Measurements from ENCODE around the gene RCOR1.
"Not testable (repeated sequence)": the region's sequence is repeated elsewhere in the genome, so short reads cannot be mapped to it uniquely, and the experiment has no call there.

The RCOR1 gene

DNA sequence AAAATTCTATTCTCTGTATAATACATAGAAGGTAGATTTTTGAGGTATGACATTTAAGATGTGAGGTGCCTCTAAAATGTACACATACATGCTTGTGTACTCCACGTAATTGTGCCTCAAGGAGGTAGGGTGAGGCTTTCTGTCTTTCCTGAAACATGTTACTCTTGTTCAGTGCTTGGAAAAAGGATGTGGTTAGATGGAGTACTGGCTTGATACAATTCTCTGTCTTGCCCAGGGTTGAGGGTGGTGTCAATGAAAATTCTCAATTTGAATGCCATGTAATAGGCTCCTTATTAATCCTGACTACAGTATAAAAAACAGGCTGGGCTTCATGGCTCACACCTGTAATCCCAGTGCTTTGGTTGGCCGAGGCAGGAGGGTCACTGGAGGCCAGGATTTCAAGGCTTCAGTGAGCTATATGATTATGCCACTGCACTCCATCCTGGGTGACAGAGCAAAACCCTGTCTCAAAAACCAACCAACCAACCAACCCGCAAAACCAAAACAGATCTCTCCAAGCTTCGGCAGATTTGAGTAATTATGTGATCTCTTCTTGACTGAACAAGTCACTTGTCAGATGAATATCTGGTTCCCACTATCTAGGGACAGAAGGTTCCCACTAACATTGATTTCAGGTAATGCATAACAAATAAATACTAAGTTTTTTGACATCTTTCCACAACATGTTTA lies 41.6 kb downstream of the RCOR1 start:
- peak; percentile 77 for DNase-seq

DNA sequence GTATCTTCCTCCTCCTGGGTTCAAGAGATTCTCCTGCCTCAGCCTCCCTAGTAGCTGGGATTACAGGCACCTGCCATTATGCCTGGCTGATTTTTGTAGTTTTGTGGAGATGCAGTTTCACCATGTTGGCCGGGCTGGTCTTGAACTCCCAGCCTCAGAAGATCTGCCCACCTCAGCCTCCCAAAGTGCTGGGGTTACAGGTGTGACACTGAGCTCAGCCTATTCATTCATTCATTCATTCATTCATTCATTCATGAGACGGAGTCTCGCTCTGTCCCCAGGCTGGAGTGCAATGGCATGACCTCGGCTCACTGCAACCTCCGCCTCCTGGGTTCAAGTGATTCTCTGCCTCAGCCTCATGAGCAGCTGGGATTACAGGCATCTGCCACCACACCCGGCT lies 47.2 kb downstream of the RCOR1 start:
- not testable (repeated sequence) for DNase-seq

DNA sequence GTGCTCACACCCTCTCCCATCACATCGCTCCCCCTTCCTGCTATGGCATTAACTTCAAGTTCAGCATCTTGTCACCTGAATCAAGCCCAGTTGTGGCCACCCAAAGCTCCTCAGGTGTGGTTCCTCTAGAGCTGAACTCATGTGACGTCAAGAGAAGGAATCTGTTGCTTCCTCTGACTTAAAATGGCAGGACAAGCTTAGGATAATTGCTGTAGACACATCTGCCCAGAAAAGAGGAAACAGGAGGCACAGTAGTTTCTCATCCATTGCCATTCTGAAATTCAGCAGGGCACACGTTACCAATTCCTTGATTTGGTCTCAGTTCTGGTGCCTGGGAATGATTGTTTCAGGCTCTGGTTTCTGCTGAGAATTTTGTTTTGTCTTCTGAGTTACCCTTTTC lies 52.1 kb downstream of the RCOR1 start:
- no peak for DNase-seq

DNA sequence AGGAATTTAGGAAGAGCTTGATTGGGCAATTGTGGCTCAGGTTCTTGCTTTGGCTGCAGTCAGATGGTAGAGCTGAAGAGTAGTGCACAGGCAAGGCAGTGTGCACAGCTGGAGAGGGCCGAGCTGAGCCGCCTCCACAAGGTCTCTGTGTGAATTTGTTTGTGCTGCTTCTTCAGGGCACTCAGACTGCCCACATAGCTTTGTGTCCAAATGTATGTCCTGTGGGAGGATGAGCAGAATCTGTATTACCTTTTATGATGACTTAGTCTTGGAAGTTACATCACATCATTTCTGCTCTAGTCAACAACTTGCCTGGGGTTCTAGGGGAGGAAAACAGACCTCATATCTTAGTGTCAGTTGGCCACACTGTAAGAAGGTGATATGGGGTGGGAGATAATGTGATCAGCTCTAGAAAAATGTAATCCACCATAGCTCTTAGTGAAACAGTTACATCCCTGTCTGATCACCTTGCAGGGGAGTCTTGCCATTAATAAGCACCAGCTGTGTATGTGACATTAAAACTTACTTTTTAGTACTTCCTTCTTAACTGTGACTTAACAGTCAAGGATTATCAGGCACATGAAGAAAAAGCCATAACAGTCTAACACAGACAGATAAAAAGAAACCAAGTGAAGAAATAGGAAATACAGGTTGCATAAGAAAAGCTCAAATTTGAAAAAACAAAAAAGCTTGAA lies 53.4 kb downstream of the RCOR1 start:
- DNase-seq = peak; percentile 4

DNA sequence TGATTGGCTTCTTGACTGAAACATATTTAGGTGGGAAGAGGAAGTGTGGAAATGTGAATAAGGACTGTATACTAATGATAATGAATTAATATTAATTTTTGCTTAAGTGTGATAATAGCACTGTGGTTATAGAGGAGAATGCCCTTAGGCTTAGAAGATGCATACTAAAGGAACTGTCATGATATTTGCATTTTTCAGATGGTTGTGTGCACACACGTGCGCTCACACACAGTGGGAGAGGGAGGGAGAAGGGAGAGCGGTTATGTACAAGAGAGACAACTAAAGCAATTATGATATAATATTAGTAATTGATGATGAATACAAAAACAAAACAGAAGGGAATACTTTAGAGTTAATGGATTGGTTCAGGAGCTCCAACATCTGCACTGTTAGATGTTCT lies 54.2 kb downstream of the RCOR1 start:
- no peak for DNase-seq

DNA sequence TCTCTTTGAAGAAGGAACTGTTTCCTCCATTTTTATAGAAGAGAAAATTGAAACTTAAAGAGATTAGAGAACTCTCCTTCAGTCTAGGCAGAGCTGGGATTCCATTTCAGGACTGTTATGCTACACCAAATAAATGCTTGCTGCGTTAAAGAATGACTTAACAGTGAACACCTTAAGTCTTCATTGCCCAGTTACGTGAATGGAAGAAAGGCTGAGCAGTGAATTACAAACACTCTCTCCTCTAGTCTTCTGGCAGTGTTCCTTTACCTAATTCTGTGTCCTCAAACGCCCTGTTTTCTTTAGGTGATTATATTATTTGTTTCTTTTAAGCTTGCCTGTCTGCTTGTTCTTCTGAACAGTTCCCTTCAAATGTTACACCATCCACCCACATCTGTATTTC lies 59.7 kb downstream of the RCOR1 start:
- no peak for DNase-seq

DNA sequence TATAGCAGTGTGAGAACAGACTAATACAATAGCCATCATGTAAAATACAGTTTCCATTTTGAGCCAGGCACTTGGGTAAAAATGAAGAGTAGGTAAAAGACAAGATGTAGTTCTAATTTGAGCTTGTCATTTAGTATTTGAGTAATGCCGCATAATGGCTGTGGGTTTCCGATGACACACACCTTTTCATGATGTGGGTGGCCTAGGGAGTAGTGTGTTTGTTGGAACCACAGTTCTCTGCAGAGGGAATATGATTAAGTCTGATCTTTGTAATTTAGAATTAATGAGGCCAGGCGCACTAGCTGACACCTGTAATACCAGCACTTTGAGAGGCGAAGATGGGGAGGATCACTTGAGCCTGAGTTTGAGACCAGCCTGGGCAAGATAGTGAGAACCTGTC lies 61.8 kb downstream of the RCOR1 start:
- DNase-seq = no peak

DNA sequence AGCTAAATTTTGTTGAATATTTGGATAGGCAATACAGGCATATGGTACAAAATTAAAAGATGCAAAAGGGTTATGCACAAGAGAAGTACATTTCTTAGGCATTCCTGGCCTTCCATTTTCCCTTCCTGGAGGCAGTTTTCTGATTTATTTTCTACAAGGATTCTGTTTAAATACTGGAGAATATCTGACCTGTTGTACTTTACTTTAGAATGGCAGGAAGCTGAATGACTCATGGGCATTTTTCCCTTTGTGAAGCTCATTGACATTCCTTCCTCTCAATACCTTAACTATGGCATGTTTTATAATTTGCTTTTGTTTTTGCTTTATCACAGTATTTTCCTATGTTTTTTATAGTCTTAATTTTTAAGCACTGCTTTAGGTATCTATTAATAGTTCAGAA lies 62.7 kb downstream of the RCOR1 start:
- DNase-seq = no peak

DNA sequence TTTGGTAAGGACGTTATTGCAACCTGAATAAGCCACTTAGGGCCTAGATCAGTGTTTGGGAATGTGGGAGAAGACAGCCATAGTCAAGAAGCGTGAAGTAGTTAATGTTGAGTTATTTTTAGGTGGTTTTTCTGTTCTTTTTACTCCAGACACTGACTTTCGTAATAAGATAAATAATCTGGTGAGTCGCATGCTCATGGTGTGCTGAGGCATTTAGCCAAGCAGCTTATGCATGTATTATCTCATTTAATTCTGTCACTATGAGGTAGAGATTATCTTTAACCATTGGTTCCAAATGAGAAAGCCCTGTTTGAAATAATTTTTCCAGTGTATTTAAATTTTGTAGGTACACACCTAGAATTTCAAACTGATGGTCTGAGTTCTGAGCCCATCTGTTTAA lies 67.3 kb downstream of the RCOR1 start:
- DNase-seq = no peak

DNA sequence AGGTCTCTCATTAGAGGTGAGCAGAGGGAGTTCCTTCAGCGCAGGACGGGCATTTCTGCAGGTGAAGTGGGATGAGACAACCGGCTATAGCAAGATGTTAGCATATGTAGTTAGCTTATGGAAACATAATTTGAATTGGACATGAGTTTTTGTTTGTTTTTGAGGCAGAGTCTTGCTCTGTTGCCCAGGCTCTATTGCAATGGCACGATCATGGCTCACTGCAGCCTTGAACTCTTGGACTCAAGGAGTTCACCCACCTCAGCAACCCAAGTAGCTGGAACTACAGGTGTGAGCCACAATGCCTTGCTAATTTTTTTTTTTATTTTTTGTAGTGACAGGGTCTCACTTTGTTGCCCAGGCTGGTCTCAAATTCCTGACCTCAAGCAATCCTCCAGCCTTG lies 69.2 kb downstream of the RCOR1 start:
- no peak for DNase-seq

DNA sequence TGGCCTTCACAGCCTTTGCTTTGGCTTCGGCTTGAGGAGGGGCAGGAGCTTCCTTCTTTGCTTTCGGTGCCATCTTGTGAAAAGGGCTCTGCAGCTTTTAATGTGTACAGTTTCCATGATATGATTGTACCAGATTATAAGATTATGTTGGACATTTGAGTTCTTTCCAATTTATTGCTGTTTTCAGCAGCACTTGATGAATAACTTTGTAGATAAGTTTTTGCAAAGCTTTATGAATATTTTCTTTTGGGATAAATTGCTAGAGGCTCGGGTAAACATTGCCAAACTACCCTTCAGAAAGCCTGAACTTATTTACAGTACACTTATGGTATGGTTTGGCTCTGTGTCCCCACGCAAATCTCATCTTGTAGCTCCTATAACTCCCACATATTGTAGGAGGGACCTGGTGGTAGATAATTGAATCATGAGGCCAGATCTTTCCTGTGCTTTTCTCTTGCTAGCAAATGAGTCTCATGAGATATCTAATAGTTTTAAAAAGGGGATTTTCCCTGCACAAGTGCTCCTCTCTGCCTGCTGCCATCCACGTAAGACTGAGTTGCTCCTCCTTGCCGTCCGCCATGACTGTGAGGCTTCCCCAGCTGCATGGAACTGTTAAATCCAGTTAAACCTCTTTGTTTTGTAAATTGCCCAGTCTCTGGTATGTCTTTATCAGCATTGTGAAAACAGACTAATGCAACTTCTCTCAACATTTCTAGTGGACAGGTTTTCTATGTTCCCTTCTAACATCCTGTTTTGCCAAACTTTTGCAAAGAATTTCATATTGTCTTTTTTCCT lies 70.4 kb downstream of the RCOR1 start:
- no peak for DNase-seq

DNA sequence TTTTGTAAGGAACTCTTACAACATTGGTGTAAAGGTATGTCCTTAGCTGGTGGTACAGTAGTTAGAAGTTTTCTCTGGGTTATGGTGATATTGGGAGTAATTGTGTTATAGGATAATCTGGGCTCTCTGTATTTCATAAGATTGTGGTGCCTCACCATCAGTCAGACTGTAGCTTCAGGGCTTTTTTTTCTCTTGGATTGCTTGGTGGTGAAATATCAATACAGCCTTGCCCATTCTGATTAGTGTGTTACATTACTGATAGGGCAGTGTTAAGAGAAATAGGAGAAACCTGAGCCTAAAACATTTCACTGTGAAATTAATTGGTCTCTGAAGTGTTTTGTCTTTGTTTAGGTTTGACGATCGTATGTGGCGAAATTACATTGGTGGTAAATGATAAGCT lies 71.0 kb downstream of the RCOR1 start:
- DNase-seq = no peak

DNA sequence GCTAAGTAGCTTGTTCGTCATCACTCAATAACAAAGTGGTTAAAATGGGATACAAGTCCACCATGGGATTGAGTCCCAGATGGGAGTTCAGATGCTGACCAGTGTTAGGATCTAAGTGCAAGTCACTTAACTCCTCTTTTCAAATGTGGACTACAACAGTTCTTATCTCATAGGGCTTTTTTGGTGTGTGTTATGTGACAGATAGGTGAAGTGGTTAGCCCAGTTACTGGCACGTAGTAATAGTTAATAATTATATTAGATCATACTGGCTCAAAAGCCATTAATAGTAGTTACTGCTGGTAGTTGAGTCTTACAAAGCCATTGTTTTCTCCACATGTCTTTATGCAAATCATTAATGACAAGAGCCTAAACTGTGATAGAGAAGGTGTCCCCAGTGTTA lies 73.2 kb downstream of the RCOR1 start:
- no peak for DNase-seq

DNA sequence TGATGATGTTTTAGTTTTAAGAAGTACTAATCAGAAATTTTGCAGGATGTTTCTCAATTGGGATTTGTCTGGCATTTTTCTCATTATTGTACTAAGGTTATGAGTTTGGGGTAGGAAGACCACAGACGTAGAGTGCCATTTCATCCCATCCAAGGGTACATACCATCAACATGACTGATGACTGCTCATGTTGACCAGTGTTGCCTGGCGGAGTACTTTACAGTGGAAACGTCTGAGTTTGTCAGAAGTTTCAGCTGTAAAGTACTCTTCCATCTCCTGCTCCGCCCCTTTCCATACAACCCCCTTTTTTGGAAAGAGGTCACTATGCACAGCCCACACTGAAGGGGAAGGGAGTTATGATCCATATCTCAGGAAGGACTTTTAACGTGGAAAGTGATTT lies 74.2 kb downstream of the RCOR1 start:
- no peak for DNase-seq

DNA sequence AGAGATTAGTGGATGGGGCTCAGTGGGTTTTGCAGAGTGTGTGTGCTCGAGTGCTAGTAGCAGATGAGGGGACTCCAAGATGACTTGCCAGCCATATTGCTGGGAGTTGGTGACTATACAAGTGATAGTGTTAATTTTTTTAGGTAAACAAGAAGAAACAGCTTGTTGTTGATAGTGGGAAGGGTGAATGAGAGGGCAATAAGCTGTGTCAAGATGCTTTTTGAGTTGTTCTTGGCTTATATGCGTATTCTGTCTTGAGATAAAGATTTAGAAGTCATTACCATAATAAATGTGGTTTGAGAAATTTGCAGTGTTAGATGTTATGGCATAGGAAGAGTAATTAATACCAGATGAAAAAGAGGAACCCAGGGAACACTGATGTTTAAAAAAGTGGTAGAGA lies 75.3 kb downstream of the RCOR1 start:
- no peak for DNase-seq

DNA sequence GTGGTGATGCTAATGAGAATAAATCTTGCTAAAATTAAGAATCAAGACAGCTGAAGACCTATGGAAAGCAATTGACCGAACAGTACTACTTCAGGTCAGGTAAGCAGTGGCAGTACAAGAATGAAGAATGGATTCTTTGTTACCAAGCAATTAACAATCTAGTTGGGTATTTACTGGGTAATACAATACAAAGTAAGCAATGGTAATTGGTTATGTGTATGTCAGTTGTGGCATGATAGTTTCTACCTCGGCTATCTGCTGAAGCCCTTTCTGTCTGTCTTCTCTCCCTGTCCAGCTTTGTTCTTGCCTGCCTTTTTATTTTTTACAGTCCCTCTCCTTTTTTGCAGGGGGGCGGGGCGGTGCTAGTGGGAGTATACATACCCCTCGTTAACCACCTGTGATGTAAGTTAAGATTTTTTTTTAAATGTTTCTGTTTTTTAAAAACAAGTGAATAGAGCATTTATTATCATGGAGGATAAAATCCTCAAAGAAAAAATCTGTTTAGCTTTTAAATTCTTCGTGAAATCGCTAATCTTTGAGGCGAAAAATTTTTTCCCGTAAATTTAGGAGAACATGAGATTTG lies 75.9 kb downstream of the RCOR1 start:
- no peak for DNase-seq

DNA sequence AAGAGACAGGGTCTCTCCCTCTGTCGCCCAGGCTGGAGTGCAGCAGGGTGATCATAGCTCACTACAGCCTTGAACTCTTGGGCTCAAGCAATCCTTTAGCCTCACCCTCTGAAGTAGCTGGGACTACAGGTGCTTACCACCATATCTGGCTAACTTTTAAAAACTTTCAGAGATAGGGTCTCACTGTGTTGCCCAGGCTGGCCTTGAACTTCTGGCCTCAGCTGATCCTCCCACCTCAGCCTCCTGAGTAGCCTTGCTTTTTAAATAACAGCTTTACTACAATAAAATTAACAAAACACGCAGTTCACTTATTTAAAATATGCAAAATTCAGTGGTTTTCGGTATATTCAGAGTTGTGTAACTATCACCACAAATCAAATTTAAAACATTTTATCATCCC lies 79.0 kb downstream of the RCOR1 start:
- DNase-seq = no peak

DNA sequence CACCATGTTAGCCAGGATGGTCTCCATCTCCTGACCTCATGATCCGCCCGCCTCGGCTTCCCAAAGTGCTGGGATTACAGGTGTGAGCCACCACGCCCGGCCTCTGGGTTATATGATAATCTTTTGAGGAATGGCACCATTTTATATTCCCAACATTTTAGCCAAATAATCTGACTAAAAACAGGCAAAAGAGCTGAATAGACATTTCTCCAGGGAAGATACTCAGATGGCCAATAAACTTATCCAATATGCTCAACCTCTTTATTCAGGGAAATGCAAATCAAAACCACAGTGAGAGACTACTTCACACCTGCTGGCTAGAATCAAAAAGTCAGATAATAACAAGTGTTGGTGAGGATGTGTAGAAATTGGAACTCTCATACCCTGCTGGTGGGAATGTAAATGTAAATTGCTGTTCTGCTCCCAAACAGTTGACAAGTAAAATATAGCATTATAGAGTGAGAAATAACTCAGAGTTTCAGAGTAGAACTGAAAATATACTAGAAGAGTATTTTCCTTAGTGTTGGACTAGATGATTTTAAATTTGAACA lies 80.0 kb downstream of the RCOR1 start:
- no peak for DNase-seq

DNA sequence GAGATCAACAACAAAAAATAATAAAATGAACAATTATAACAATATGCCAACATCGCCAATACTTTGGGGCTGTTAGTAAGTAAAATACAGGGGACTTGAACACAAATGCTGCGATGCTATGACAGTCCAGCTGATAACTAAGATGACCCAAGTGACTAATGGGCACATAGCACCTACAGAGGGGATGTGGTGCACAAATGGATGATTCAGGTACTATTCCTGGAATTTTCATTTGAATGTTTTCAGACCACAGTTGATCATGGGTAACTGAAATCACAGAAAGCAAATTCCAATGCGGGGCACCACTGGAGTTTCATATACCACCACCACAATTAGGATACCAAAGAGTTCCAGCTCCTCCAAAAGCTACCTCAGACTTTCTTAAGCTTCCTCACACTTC lies 82.9 kb downstream of the RCOR1 start:
- no peak for DNase-seq

DNA sequence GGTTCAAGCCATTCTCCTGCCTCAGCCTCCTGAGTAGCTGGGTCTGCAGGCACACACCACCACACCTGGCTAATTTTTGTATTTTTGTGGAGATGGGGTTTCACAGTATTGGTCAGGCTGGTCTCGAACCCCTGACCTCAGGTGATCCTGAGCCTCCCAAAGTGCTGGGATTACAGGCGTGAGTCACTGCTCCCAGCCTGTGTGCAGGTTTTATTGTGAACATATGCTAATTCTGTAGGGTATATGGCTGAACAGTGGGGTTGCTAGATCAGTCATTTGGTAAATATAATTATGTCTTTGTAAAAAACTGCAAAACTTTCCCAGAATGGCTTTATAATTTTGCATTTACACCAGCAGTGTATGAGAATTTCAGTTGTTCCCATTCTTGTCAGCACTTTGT lies 85.9 kb downstream of the RCOR1 start:
- DNase-seq = no peak

DNA sequence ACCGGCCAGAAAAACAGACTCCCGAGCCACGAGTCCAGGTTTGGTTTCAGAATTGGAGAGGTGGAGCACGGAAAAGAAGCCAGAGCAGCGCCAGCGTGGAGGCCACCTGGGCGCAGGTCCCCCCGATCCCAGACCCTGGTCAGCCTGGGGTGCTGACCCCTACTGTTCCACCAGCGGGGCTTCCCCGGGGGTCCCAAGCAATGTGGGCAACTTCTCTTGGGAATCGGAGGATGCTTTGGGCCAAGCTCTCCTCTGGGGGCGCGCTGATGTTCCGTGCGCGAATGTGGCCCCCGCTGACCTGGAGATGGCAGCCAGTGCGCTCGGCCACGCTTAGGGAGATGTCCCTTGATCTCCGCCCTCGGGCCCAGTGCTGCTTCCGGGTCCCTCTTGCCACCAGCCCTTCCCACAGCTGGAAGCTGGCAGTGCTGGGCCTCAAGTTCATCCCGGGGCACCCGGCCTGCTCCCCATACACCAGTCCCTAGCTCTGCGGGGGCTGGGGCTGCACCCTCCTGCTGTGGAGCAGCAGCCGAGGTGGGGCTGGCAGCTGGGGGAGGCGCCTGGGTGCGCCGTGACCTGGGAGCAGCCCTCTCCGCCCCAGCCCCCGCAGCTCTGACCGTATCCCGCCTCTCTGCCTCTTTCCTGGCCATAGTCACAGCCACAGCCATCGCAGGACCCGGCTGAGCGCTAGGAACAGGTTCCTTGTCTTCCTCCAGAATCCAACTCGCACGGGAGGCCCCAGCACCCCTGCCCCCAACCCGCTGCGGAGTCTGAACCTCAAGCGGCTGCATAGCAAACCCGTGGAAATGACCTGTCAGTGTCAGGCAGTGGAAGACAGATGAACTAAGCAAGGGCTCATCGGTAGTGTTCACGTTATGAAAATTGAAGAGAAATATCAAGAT lies 91.2 kb downstream of the RCOR1 start:
- DNase-seq = no peak

DNA sequence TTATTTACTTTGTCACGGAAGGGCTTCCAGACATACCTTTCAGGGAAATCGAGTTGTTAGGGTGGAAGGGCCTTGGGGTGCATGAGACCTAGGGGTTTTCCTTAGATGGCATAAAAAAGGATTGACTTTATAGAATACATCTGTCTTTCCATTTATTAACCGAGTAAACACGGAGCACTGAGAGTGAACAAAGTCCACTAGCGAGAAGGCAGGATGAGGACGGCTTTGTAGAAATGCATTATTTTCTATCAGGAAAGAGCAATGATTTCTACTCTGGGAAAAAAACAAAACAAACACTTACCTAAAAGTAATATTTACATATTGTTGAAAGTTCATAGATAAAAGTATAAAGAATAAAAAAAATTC lies 91.8 kb downstream of the RCOR1 start:
- DNase-seq = no peak

Data from activated CD4-positive, alpha-beta T cell treated with anti-CD3 and anti-CD28 coated beads, Interleukin-2, Interleukin-6, amounts not matched to agents 100 ng/mL and 50 ng/mL, durations not matched to agents 16 hours and 8 hours (primary cell).